GM12878 (cell line): ENCODE data around the gene REPIN1. TPM values are rescaled to one million over a fixed set of nuclear protein-coding genes. Genes with fewer than 3 reads are reported as not detected.

Experiments
- BMI1 ChIP-seq: fragments of 450-650 bp; IDR thresholded peaks from 2 replicates; pipeline ENCODE4 v1.6.1; 2016; ENCODE audit warnings: mild to moderate bottlenecking, moderate library complexity, borderline replicate concordance
- HDAC2 ChIP-seq: fragments of 200-600 bp; sonication (generic); IDR thresholded peaks from 2 replicates; pipeline ENCODE4 v1.6.1; 2017
- KLF5 ChIP-seq: fragments of 450-650 bp; IDR thresholded peaks from 2 replicates; pipeline ENCODE4 v1.6.1; 2014; ENCODE audit warnings: mild to moderate bottlenecking; ENCODE audit not compliant: partially characterized antibody
- LARP7 ChIP-seq: fragments of 450-650 bp; IDR thresholded peaks from 2 replicates; pipeline ENCODE4 v1.6.1; 2017; ENCODE audit warnings: mild to moderate bottlenecking
- MEF2B ChIP-seq: fragments of 450-650 bp; IDR thresholded peaks from 2 replicates; pipeline ENCODE4 v1.6.1; 2018; ENCODE audit warnings: mild to moderate bottlenecking, moderate library complexity; ENCODE audit not compliant: partially characterized antibody, poor library complexity, severe bottlenecking
- NR2C2 ChIP-seq: IDR thresholded peaks from 2 replicates; pipeline ENCODE4 v1.6.1; 2011; ENCODE audit warnings: borderline replicate concordance, low read depth; ENCODE audit not compliant: control insufficient read depth, insufficient read length
- PKNOX1 ChIP-seq: fragments of 450-650 bp; IDR thresholded peaks from 2 replicates; pipeline ENCODE4 v1.6.1; 2016; ENCODE audit warnings: mild to moderate bottlenecking
- POLR2AphosphoS2 ChIP-seq: IDR thresholded peaks from 2 replicates; pipeline ENCODE4 v1.6.1; 2011; ENCODE audit warnings: low read depth, mild to moderate bottlenecking, low read length, improper control_type of control experiment, moderate library complexity
- SMAD1 ChIP-seq: fragments of 450-650 bp; IDR thresholded peaks from 2 replicates; pipeline ENCODE4 v1.6.1; 2018; ENCODE audit warnings: mild to moderate bottlenecking, low read depth; ENCODE audit not compliant: partially characterized antibody
- SUPT20H ChIP-seq: IDR thresholded peaks from 2 replicates; pipeline ENCODE4 v1.6.1; 2011; ENCODE audit warnings: low read depth, mild to moderate bottlenecking, low read length, moderate library complexity, borderline replicate concordance; ENCODE audit not compliant: control insufficient read depth
- YY1 ChIP-seq: IDR thresholded peaks from 2 replicates; pipeline ENCODE4 v1.6.1; 2011; ENCODE audit warnings: low read depth, mild to moderate bottlenecking, low read length
- ZZZ3 ChIP-seq: IDR thresholded peaks from 2 replicates; pipeline ENCODE4 v1.6.1; 2011; ENCODE audit warnings: low read depth; ENCODE audit not compliant: control insufficient read depth, insufficient read length
- polyA plus RNA-seq, 11 experiments: library from polyadenylated mRNA; depleted of rRNA in 4 of 11; unstranded in 6 of 11; stranded (reverse) in 5 of 11; fragments of >200 nt; fragmentation: Nextera tagmentation in 4 of 11; fragmentation: Illumina TruSeq in 1 of 11; extraction: Ambion mirVana in 4 of 11; extraction: Trizol in 1 of 11; gene quantifications; 1 replicate in 1 of 11; 2 replicates in 10 of 11; pipeline versions ENCODE4 v1.2.1 to v1.2.3, GENCODE V29; 2011 to 2016; ENCODE audit warnings: inconsistent platforms in 2 of 11, missing spikeins in 2 of 11, low read depth in 1 of 11
- total RNA-seq, 4 experiments: library from RNA; depleted of rRNA in 3 of 4; stranded (reverse); fragments of >200 nt in 3 of 4; fragmentation: Illumina TruSeq in 1 of 4; extraction: Trizol in 1 of 4; gene quantifications; 2 replicates each; pipeline versions ENCODE4 v1.2.1 to v1.2.3, GENCODE V29; 2013 to 2021
- TF ChIP-seq, protein P1 (sequence below): IDR thresholded peaks from 2 replicates; pipeline ENCODE4 v1.6.1; 2012; ENCODE audit warnings: mild to moderate bottlenecking, low read depth, low read length

The REPIN1 gene
- total and polyA plus RNA-seq, 10 of the 15 experiments (the other 5 are each of a cell fraction or from before 2014, with no cell fraction given) = 5.1 to 172 (median 76.9) TPM

DNA sequence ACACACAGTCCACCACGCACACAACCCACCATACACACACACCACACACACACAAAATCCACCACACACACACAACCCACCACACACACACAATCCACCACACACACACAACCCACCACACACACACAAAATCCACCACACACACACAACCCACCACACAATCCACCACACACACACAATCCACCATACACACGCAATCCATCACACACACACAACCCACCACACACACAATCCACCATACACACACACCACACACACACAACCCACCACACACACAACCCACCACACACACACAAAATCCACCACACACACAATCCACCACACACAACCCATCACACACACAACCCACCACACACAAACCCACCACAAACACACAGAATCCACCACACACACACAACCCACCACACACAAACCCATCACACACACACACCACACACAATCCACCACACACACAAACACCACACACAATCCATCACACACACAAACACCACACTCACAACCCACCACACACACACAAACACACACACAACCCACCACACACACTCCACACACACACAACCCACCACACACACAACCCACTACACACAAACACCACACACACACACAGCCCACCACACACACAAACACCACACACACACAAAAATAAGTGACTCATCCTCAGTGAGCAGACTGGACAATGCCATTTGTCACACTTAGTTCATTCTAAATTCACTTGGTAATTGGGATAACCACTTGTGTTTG, 8.8 kb upstream of the REPIN1 start (continued):
- TF ChIP-seq, protein P1, sequence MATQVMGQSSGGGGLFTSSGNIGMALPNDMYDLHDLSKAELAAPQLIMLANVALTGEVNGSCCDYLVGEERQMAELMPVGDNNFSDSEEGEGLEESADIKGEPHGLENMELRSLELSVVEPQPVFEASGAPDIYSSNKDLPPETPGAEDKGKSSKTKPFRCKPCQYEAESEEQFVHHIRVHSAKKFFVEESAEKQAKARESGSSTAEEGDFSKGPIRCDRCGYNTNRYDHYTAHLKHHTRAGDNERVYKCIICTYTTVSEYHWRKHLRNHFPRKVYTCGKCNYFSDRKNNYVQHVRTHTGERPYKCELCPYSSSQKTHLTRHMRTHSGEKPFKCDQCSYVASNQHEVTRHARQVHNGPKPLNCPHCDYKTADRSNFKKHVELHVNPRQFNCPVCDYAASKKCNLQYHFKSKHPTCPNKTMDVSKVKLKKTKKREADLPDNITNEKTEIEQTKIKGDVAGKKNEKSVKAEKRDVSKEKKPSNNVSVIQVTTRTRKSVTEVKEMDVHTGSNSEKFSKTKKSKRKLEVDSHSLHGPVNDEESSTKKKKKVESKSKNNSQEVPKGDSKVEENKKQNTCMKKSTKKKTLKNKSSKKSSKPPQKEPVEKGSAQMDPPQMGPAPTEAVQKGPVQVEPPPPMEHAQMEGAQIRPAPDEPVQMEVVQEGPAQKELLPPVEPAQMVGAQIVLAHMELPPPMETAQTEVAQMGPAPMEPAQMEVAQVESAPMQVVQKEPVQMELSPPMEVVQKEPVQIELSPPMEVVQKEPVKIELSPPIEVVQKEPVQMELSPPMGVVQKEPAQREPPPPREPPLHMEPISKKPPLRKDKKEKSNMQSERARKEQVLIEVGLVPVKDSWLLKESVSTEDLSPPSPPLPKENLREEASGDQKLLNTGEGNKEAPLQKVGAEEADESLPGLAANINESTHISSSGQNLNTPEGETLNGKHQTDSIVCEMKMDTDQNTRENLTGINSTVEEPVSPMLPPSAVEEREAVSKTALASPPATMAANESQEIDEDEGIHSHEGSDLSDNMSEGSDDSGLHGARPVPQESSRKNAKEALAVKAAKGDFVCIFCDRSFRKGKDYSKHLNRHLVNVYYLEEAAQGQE = no peak
- TF ChIP-seq MEF2B = no peak
- no peak for TF ChIP-seq YY1
- TF ChIP-seq ZZZ3 = no peak
- peak; percentile 12 for TF ChIP-seq NR2C2
- TF ChIP-seq KLF5 = no peak
- no peak for TF ChIP-seq SMAD1
- no peak for TF ChIP-seq HDAC2
- TF ChIP-seq LARP7 = no peak
- TF ChIP-seq PKNOX1 = no peak
- TF ChIP-seq SUPT20H = no peak
- no peak for TF ChIP-seq BMI1
- no peak for TF ChIP-seq POLR2AphosphoS2
